Epithelial cell of proximal tubule (primary cell): ENCODE measurements around the gene ZMAT5. TPM values are rescaled to one million over a fixed set of nuclear protein-coding genes. Genes with fewer than 3 reads are reported as not detected.

Experiments used
- DNase-seq: peaks from one replicate; pipeline ENCODE4 v3.0.0-alpha.2; 2011; ENCODE audit warnings: low read depth
- H3K4me3 ChIP-seq: 2 replicates; pipeline ENCODE4 v1.5.1; 2011; ENCODE audit warnings: low read depth, mild to moderate bottlenecking, low read length
- CTCF ChIP-seq: conservative IDR thresholded peaks from 2 replicates; pipeline ENCODE4 v1.5.1; 2012; ENCODE audit warnings: low read depth, mild to moderate bottlenecking, low read length
- total RNA-seq: library from RNA; depleted of rRNA; stranded (reverse); fragments of >200 nt; gene quantifications from 2 replicates; pipeline ENCODE4 v1.2.3, GENCODE V29; 2015

Gene ZMAT5
- total RNA-seq, result 24.8 and 27.3 TPM in 2 replicates

DNA sequence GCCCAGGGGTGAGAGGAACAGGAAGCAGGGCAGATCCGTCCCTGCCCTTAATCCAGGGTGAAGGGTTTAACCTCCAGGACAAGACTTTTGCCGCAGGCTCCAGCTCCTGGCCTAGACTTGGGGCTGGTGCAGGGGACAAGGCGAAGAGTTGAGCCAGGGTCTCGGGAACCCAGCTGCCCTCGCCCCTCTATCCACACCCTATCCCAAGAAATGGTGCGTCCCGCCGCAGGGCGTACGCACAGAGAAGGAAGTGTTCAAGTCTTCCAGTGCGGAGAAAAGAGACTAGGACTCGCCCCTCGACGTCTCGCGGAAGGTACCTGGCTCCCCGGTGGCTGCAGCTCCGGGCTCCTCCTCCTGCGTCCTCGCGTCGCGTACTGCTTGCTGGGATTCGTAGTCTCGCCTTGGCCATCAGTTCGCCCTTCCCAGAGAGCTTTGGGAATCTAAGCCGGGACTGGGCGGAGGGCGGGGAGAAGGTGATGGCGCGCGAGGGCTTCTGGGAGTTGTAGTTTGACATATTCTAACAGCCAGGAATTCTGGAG is at the start of gene ZMAT5:
ZMAT5 (minus strand) TSS at position 376 of the 539 bp plus-strand sequence. CDS start 18,463 bp downstream, outside the sequence.
- H3K4me3 ChIP-seq, result peak within 1 kb of the TSS; percentile 96
- DNase-seq, result peak; percentile 91
- no peak for TF ChIP-seq CTCF

GRCh38 chr22:29816539-29816938 is 49.7 kb upstream of the ZMAT5 start:
- DNase-seq, result no peak
- no peak for TF ChIP-seq CTCF
- H3K4me3 ChIP-seq, result no peak overlapping the region

GRCh38 chr22:29816128-29816527 is 49.3 kb upstream of the ZMAT5 start:
- TF ChIP-seq CTCF, result no peak
- no peak overlapping the region for H3K4me3 ChIP-seq
- DNase-seq, result no peak

- TF ChIP-seq CTCF, result no peak
- DNase-seq, result no peak
- H3K4me3 ChIP-seq, result no peak overlapping the region
Observed at GRCh38 chr22:29815580-29815979, 48.8 kb upstream of the ZMAT5 start.

DNA sequence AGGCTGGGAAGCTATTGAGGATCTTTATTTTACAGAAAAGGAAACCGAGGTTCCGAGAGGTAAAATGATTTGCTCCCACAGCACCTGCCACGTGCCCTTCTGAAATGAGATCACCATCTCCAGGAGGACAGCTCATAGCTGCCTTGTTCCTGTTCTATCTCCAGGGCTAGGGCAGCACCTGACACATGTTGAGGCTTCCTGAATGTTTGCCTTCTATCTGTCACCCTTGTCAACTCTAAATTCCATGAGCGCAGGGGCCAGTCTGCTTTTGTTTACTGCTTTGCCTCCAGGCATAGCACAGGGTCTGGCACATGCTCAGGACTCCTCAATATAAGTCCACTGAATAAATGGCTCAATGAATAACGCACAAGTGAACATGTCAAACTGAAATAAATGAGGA is 47.2 kb upstream of the ZMAT5 start:
- DNase-seq, result no peak
- no peak for TF ChIP-seq CTCF
- no peak overlapping the region for H3K4me3 ChIP-seq

DNA sequence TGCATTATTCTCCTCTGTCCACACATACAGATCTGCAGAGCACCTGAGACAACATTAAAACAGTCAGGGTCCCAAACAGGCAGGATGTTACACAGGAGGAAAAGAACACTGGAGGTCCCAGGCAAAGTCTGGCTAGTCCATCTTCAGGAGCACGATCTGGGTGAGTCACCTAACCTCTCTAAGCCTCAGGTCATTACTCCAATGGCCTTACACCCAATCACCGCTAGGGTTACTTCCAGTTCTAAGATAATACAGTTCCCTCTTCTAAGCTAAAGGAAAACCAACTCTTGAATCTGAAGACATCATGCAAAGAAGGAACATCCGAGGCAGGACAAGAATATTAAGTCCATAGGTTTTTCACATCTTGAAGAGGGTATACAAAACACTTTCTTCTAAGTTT is 46.8 kb upstream of the ZMAT5 start:
- no peak overlapping the region for H3K4me3 ChIP-seq
- no peak for DNase-seq
- peak; percentile 11 for TF ChIP-seq CTCF

DNA sequence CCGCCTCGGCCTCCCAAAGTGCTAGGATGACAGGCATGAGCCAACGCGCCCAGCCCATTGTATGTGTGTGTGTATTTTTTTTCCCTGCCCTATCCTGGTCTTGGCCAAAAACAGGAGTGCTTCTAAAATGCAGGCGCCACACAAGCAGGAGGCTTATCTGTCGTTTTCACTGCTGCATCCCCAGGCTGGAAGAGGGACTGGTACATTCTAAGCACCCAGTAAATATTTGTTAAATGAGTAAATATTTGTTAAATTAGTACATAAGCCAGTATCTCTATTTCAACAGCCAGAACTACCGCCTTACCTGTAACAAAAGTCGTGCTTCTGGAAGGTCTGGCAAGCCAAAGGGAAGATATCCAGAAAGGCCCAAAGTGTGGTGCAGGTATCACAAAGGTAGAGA is 46.3 kb upstream of the ZMAT5 start:
- TF ChIP-seq CTCF, result no peak
- H3K4me3 ChIP-seq, result no peak overlapping the region
- no peak for DNase-seq
